ENCODE results near the gene PDSS1. TPM values are rescaled to one million over a fixed set of nuclear protein-coding genes. Genes with fewer than 3 reads are reported as not detected.

Gene PDSS1, protein sequence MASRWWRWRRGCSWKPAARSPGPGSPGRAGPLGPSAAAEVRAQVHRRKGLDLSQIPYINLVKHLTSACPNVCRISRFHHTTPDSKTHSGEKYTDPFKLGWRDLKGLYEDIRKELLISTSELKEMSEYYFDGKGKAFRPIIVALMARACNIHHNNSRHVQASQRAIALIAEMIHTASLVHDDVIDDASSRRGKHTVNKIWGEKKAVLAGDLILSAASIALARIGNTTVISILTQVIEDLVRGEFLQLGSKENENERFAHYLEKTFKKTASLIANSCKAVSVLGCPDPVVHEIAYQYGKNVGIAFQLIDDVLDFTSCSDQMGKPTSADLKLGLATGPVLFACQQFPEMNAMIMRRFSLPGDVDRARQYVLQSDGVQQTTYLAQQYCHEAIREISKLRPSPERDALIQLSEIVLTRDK
- total RNA-seq (2011; cell fraction: chromatin; rRNA removed; ENCODE audit: low replicate concordance): 36.2 and 51.4 TPM in 2 replicates
- 23.7 and 29.5 TPM in 2 replicates for total RNA-seq (2011; cell fraction: nucleolus; rRNA removed)
- total RNA-seq (2011; cell fraction: nucleoplasm; rRNA removed): 31.1 and 36.9 TPM in 2 replicates
- total RNA-seq (2014; rRNA removed): 44.9 and 48.4 TPM in 2 replicates
- total RNA-seq (2014; rRNA removed; fragmentation: Illumina TruSeq; extraction: Trizol): 35.7 and 36.6 TPM in 2 replicates
- total RNA-seq (2015; rRNA removed; fragmentation: Illumina TruSeq; extraction: Trizol): 42.8 and 45.3 TPM in 2 replicates
- total RNA-seq (2021): 30.9 and 36.5 TPM in 2 replicates
- 48.0 and 59.5 TPM in 2 replicates for polyA plus RNA-seq (2011; rRNA removed)
- 28.5 and 38.2 TPM in 2 replicates for polyA plus RNA-seq (2011; cell fraction: cytosol; rRNA removed)
- 50.4 and 58.2 TPM in 2 replicates for polyA plus RNA-seq (2011; cell fraction: nucleus; rRNA removed)
- polyA plus RNA-seq (2012): 15.5 and 23.2 TPM in 2 replicates
- 32.4 and 48.3 TPM in 2 replicates for polyA plus RNA-seq (2014; fragmentation: Illumina TruSeq; extraction: Trizol)
- 10 to 100 TPM; 11.0 to 18.2 TPM for polyA plus RNA-seq (2014; fragmentation: Nextera tagmentation; extraction: Ambion mirVana)
- polyA plus RNA-seq (2014; rRNA removed): 52.2 and 55.6 TPM in 2 replicates
- polyA minus RNA-seq (2011; rRNA and poly(A)+ RNA removed): 45.0 and 56.8 TPM in 2 replicates
- polyA minus RNA-seq (2011; cell fraction: cytosol; rRNA and poly(A)+ RNA removed): 10.6 and 19.2 TPM in 2 replicates
- 24.8 and 41.7 TPM in 2 replicates for polyA minus RNA-seq (2011; cell fraction: nucleus; rRNA and poly(A)+ RNA removed)
- Bru-seq, nascent RNA: percentile 88 among the genes with signal in this experiment
- percentile 88 among the genes with signal in this experiment for BruChase-seq, experiment 1, labeled RNA remaining after a 2-hour chase
- BruChase-seq, experiment 2, labeled RNA remaining after a 6-hour chase: percentile 86 among the genes with signal in this experiment
- long read RNA-seq, experiment 1, transcript PDSS1-201 (12 exons, 1,626 nt): major isoform, 55 of 88 reads
- long read RNA-seq, experiment 1, partial matches to known transcripts: 11 of 88 reads
- long read RNA-seq, experiment 1, other reads (novel, unspliced or antisense): 22 of 88 reads
- long read RNA-seq, experiment 2, transcript PDSS1-201 (12 exons, 1,626 nt): major isoform, 18 of 38 reads
- long read RNA-seq, experiment 2, partial matches to known transcripts: 6 of 38 reads
- long read RNA-seq, experiment 2, other reads (novel, unspliced or antisense): 14 of 38 reads
- long read RNA-seq, experiment 3, transcript PDSS1-201 (12 exons, 1,626 nt): major isoform, 24 of 37 reads
- long read RNA-seq, experiment 3, partial matches to known transcripts: 1 of 37 reads
- long read RNA-seq, experiment 3, other reads (novel, unspliced or antisense): 12 of 37 reads

DNA sequence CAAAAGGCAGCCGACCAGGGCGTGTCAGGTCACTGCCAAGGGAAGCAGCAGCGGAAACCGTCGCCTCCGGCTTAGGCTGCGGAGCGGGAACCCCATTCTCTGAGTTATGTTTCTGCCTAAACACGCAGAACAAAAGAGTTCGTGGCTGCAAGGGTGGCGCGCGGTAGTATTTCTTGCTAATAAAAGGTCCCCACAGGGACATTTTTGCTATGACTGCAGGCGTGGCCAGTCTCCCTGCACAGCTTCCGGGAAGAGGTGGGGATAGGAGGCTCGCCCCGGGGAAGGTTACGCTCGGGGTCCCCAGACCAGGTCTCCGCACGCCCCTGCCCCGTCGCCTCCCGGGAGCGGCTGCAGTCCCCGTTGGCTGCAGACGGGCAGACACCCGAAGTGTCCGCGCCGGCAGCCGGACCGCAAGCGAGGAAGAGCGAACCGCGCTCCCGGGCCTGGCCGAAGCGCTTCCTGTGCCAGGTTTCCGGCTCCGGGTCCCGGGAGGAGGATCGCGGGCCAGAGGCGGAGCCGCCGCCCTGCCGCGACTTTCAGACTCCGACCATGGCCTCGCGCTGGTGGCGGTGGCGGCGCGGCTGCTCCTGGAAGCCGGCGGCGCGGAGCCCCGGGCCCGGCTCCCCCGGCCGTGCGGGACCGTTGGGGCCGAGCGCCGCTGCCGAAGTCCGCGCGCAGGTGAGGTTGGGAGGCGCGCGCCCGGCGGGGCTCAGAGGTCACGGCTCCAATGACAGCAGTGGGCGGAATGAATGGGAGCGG lies at the start of gene PDSS1:
PDSS1 (plus strand) TSS at position 539 of the 759 bp plus-strand sequence; CDS start at position 550, 11 bp downstream.
- BruUV-seq (replicated peaks): no TSS peak
- POLR2A ChIA-PET: interaction anchor here (0.5 to 1.6 kb wide), 7 partner anchors 10 to 919 kb away, joined by 3 to 6 read pairs (median 3); no protein-coding TSS in a partner anchor
- Histone ChIP-seq H4K20me1 (replicated peaks; ENCODE audit: control insufficient read depth, insufficient read depth, low read length) (no peaks in the 10 kb centered on the region), H3K9ac (ENCODE audit: insufficient read depth in 1 of 2, low read depth in 2 of 2, low read length in 2 of 2) (peak within 1 kb of the TSS; percentile 96 to 99), H3K9me1 (ENCODE audit: control insufficient read depth, insufficient read depth, low read length) (no peaks in the 10 kb centered on the region), H3K27me3 (ENCODE audit: control insufficient read depth in 2 of 2, insufficient read depth in 2 of 2, low read length in 2 of 2) (no peaks in the 10 kb centered on the region), H3K27ac (ENCODE audit: extremely low read depth, low read depth, low read length) (peak within 1 kb of the TSS; percentile 93), H3K9me3 (replicated peaks; ENCODE audit: control insufficient read depth, insufficient read depth, low read depth, low read length) (no peaks in the 10 kb centered on the region), H3K4me3 (peak within 1 kb of the TSS; percentile 98), H3K4me2 (ENCODE audit: insufficient read depth, low read length) (peak within 1 kb of the TSS; percentile 98), H3K4me1 (replicated peaks in 1 of 2; ENCODE audit: control insufficient read depth in 2 of 2, insufficient read depth in 2 of 2, low read length in 2 of 2) (peaks cover 4 to 12% of the 10 kb centered on the region in 2 experiments; a peak in 4 of 5 replicates), H3K36me3 (ENCODE audit: control insufficient read depth, insufficient read depth, low read length) (peaks cover 37% of the 10 kb centered on the region), H2AFZ (ENCODE audit: low read depth, low read length) (peak within 1 kb of the TSS; percentile 98), H3K79me2 (ENCODE audit: control insufficient read depth, insufficient read depth, low read length) (peaks cover 58% of the 10 kb centered on the region)
- ATAC-seq: peak; percentile 89
- DNase-seq (ENCODE audit: extremely low read depth in 1 of 4, low spot score in 3 of 4): peak; percentile 83 to 85 (median 84)
- CTCF ChIA-PET (ENCODE audit: low intra/inter-chr PET ratio): no interaction called here
- WGBS (ENCODE audit: insufficient coverage, low coverage, missing lambda C conversion rate): under 1% methylated on average over 42 of the region's 82 CpGs
- no peak for FAIRE-seq
- intact Hi-C loops (cut with micrococcal nuclease) (no loop called here), in situ Hi-C loops (cut with MboI) (no loop called here)
- TF ChIP-seq RNF219 (CRISPR knock-in tag; IDR thresholded peaks at IDR 0.05) (no peak), NKRF (IDR thresholded peaks at IDR 0.05; ENCODE audit: borderline replicate concordance) (peak; percentile 53; the same call in 1 of the 2 replicates), ZNF174 (CRISPR knock-in tag; IDR thresholded peaks at IDR 0.05) (no peak)
- TF ChIP-seq, protein P1, sequence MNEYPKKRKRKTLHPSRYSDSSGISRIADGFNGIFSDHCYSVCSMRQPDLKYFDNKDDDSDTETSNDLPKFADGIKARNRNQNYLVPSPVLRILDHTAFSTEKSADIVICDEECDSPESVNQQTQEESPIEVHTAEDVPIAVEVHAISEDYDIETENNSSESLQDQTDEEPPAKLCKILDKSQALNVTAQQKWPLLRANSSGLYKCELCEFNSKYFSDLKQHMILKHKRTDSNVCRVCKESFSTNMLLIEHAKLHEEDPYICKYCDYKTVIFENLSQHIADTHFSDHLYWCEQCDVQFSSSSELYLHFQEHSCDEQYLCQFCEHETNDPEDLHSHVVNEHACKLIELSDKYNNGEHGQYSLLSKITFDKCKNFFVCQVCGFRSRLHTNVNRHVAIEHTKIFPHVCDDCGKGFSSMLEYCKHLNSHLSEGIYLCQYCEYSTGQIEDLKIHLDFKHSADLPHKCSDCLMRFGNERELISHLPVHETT (CRISPR knock-in tag; conservative IDR thresholded peaks at IDR 0.05 in 1 of 2, IDR thresholded peaks at IDR 0.05 in 1 of 2): peak in 1 of 2 experiments; percentile 75; a peak in 1 of 4 replicates

All from K562 (cell line).